GM19035 (cell line): ENCODE results near the gene UTS2R.
"Not testable (repeated sequence)": the region's sequence is repeated elsewhere in the genome, so short reads cannot be mapped to it uniquely, and the experiment has no call there.

ENCODE experiments used
- ATAC-seq: cut with Tn5 transposase; IDR thresholded peaks from one replicate; pipeline ENCODE4 v1.9.1; 2021; ENCODE audit not compliant: unreplicated experiment

UTS2R gene

DNA sequence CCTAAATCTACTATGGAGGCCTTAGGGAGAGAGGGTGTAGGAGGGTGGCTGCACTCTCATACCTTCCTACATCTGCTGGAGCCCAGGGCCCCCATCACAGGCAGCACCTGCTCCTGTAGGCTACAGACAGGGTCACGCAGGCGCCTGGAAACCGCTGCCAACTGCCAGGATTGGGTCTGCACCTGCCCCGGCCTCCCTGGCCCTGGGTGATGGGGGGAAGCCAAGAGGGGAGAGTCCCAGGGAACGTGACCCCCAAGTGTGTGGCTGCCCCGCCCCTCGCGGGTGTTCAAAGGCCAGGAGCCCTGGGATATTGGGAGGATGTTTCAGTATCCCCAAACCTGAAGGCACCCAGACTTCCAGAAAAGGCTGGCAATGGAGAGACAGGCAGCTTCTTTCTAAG lies 18.1 kb upstream of the UTS2R start:
- no peak for ATAC-seq

DNA sequence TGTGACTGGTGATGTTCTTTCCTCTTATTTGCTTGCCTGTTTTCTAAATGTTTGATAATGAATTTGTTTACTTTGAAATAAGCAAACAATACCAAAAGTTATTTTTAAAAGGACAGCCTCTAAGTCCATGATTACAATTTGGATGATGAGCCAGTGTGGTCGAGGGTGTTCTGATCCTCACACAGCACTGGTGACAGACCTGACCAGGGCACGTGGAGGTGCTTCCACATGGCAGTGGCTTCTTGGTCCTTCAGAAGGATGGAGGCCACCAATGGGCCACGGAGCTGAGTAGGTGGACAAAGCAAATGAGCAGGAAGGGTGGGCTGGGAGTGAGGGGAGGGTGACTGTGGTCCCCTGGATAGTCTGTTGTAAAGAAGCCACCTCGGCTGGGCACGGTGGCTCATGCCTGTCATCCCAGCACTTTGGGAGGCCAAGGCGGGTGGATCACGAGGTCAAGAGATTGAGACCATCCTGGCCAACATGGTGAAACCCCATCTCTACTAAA lies 16.7 kb upstream of the UTS2R start:
- ATAC-seq: no peak

DNA sequence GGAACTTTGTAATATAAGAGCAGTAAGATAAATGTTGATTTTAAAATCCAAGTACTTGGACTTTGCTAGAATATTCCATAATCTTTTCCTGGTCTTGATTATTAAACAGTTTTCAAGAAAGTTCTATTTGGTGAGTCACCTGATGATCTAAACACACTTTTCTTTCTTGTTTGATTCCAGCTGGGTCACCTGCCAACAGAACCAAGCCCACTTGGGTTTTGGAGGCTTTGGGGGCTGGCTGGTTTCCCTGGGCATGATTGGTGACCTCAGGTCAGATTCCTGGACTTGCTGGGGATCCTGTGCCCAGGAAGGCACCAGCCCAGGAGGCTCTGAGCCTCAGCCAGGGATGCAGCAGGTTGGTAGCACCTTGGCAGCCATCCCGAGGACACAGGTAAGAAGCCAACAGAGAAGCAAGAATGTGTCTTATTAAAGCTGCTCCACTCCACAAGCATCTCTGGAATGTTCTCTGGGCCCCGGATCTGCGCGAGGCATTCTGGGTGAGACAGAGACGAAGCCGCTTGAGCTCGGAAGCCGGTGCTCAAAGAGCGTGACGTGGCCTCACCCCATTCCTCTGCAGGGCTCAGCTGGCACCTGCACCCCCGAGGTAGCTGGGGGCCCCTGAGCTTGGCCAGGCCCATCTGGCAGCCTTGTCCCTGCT lies 15.7 kb upstream of the UTS2R start:
- no peak for ATAC-seq

DNA sequence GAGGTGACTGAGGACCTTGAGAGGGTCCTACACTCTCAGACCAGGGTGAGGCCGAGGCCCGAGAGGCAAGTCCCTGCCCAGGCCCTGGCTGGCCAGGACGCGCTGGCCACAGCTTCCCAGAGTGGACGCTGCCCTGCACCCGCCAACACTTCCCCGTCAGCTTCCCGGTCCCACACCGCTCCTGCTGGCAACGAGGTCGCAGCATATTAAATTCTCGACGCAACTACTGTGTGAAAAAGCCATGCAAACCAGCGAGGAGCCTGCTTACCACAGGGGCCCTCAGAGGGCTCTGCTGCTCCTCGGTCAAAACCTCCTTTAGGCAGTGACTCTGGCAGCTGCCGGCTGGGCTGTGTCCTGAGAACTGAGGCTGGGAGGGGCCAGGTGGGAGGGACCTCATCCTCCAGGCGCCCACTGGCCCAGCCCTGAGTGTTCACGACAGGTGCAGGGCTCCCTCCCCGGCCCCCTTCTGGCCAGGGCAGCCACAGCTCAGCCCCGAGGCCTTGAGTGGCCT lies 14.7 kb upstream of the UTS2R start:
- ATAC-seq: no peak

DNA sequence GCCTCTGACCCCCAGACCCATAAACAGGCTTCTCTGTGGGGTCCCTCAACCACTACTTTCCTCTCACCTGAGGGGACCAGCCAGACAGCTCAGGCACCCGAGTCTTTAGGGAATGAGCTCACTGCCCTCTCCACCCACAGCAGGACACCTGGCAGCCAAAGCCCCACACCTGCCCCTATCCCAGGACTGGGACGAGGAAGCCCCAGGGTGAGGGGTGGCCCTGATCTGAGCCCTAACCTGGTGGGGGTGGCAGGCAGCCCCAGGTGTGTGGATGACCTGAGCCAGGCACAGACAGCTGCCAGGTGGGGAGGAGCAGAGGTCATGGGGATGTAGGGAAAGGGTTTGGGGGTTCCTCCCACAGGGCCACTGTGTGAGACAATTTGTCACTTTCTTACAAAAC lies 14.2 kb upstream of the UTS2R start:
- no peak for ATAC-seq

DNA sequence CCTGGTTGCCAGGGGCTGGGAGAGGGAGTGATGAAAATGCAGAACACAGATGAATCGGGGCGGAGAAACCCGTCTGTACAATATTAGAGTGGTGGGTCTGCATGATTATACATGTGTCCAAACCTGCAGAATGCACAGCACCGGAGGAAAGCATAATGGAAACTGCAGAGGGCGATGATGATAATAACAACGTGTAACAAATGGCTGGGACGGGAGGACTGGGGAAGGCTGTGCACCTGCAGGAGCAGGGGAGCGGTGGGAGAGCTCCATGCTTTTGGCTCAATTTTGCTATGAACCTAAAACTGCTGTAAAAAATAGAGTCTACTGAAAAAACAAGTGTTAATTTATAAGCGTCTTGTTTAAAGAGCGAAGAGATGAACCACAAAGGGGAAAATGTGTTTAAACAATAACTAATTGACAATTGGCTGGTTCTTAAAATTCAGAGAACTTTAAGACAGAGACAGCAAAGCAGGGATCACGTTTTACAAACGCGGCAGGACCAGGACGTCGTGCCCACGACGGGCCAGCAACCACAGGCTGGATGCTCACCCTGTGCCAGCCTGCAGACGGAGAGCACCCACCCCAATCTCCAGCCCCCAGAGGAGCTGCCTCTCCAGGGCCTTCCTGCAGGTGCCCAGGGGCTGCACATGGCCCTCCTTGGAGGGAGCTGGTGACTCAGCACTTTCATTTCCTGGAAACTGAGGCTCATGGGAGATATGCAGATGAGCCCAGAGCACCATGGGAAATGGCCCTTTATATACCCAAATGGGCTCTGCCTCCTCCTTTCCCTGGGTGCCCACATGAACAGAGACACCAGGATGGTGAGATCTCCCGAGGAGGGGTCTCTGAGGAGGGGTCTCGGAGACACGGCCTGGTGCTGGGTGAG lies 12.9 kb upstream of the UTS2R start, which contains the start of gene TEX19:
Gene TEX19, plus strand, starts transcription at position 783 of the 886 bp plus-strand sequence. CDS start 2,904 bp downstream, outside the sequence.
- no peak for ATAC-seq

DNA sequence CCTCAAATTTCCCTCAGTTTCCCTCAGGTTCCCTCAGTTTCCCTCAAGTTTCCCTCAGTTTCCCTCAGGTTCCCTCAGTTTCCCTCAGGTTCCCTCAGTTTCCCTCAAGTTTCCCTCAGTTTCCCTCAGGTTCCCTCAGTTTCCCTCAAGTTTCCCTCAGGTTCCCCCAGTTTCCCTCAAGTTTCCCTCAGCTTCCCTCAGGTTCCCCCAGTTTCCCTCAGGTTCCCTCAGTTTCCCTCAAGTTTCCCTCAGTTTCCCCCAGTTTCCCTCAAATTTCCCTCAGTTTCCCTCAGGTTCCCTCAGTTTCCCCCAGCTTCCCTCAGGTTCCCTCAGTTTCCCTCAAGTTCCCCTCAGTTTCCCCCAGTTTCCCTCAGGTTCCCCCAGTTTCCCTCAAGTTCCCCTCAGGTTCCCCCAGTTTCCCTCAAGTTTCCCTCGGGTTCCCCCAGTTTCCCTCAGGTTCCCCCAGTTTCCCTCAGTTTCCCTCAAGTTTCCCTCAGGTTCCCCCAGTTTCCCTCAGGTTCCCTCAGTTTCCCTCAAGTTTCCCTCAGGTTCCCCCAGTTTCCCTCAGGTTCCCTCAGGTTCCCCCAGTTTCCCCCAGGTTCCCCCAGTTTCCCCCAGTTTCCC lies 12.0 kb upstream of the UTS2R start:
- not testable (repeated sequence) for ATAC-seq

DNA sequence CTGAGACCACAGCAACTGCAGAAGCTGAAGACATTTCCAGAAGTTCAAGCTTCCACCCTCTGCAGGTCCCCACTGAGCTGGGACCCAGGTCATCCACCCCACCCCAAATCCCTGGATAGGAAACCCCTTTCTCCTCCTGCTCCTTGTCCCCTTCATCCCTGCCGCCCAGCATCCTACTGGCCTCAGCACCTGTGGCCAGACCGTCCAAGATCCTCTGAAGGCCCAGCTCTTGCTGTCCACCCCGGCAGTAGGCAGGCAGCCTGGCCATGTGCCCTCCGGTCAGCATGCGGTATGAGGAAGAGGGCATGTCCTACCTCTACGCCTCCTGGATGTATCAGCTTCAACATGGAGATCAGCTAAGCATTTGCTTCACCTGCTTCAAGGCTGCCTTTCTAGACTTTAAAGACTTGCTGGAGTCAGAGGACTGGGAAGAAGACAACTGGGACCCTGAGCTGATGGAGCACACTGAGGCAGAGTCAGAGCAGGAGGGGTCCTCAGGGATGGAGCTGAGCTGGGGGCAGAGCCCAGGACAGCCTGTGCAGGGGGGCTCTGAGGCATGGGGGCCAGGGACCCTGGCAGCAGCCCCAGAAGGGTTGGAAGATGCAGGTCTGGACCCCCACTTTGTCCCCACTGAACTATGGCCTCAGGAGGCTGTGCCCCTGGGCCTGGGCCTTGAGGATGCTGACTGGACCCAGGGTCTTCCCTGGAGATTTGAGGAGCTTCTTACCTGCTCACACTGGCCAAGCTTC lies 9.5 kb upstream of the UTS2R start:
- no peak for ATAC-seq

DNA sequence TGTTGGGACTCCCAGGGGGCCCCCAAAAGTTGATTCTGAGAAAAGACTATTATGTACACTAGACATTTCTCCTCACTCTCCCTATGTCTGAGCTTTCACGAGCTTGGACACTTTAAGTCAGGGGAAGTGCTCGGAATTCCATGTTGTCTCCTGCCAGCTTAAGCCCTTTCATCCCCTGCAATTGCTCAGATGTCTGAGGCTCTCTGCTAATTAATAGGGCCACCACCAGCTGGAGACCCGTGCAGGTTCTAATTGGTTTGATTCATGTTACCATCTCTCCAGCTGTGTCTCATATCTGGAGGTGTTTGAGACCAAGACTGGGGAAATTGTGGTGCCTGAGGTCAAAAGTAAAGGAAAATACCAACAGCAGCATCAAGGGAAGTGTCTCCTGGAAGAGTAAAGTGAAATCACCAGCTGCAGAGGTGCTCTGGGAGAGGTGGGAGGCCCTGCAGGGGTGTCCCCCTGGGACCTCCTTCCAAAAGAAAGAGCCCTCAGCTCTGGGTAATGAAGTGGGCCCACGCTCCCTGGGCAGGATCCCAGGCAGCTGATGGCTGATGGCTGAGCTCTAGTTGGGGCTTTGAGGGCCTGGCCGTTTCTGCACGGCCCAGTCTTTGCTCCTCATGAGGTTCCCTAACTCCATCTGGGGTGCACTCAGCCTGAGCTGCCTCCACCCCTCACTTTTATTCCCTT lies 5.8 kb upstream of the UTS2R start:
- ATAC-seq: no peak

DNA sequence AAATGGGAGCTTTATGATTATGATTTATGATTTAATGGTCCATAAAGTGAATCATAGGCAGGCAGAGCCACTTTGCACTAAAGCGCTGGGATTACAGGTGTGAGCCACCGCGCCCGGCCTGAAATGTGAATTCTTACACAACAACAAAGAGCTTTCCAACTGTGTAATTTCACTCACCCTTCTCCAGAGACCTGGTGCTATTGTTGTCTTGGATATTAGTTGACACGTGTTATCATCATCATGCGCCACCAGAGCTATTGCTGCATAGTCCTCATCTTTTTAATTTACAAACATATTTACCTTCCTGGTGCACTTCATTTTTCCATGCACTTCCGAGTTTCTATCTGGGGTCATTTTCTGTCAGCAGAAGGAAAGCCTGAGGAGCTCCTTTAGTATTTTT lies 4.8 kb upstream of the UTS2R start:
- ATAC-seq: no peak

DNA sequence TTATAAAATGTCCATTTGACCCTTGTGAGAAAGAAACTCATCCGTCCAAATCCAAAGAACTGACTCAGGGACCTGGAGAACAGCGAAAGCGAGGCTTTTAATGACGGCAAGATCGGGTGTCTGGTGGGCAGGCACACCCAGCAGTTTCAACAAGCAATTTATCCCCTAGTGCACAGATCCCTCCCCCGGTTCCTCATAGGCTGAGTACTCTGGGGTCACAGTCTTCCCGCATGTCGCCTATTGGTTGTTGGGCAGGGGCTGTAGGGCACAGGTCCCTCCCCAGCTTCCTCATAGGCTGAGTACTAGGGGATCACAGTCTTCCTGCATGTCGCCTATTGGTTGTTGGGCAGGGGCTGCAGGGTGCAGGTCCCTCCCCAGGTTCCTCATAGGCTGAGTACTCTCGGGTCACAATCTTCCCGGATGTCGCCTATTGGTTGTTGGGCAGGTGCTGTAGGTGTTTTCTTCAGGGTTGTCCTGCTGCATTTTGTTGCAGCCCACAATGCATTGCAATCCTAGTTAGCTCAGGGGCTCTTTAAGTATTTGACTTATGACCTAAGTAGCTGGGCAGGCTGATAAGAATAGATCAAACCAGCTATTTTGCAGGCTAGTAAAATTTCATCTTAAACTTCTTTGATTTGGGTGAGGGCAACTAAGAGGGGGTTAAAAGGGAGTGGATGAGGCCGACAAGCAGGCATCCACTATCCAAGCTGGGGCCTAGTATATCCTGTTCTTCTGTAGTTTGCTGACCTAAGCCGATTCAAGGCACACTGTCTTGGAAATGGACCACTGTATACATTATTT lies 3.6 kb upstream of the UTS2R start:
- ATAC-seq: no peak

DNA sequence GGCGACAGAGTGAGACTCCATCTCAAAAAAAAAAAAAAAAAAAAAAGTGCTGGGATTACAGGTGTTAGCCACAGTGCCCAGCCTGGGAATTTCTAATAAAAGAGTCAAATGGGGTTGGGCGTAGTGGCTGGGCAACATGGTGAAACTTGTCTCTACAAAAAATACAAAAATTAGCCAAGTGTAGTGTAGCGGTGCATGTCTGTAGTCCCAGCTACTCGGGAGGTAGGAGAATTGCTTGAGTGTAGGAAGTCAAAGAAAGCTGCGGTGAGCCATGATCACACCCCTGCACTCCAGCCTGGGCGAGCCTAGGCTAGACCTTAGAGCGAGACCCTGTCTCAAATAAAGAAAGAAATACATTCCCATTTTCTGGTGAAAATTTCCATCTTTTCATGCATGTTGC lies 2.4 kb upstream of the UTS2R start:
- ATAC-seq: no peak

DNA sequence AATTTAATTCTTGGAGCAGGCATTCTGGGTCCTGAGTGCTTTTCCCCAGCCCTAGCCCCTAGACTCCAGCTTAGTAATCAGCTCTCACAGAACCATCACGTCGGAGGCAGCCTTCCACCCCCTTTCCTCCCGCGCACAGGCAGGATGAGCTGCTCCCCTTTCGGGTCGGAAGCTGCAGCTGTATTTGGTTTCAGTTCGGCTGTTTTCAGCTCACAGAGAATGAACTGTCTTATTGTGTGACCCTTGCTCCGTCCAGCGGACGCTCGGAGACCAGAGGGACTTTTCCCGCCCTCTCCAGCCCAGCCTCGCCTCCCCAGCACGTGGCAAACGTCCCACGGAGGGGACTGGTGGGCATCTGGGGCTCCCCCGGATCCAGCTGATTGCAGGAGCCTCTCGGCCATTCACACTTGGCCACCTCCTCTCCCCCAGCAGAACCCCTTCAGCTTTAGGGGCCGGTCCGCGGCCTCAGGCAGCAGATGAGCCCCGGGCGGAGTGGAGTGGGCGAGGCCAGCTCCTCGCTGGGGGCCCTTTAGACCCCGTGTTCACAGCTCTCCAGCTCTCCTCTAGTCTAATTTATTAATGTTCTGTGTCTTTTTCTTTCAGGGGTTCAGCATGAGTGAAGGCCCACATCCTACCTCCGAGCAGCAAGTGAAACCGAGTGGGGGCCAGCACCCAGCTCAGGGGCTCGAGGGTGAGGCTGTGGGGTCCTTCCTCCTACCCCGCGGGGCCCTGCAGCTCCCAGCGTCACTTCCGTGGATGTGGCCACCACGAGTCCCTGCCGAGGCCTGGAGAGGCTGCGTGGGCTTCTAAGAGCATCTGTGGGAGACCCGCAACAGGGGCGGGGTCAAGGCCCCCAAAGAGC lies 863 bp upstream of the UTS2R start:
- ATAC-seq: no peak

DNA sequence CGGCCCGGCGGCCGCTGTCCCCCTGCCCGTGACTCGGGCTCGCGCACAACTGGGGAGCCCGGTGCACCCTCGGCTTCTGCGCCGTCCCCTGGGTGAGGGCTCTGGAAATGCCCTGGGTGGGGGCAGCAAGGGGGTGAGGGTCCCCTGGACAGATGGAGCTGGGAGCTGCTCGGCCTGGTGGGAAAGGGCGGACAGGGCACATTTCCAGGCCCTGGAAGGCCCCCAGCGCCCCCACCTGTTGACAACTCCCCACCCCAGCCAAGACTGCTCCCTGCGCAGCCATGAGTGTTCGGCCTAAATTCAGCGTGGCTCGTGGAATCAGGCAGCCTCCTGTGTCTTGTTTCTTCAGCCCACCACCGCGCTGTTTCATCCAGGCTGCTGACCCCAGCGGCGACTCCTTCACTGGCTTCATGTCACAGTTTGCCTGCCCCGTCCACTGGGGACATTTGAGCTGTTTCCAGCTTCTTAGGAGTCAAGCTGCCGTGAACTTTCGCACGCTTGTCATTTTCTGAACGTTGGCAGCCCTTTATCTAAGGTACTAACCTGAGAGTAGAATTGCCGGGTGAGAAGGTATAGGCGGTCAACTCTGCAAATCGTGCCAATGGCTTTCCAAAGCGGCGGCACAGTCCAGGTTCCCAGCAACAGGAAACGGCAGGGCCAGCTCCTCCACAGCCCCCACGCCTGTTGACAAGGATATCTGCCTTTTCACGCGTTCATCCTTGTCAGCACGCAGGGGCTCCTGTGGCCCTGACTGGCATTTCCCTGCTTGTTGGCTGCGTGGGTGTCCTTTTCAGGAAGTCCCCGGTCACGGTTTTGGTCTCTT lies 895 bp downstream of the UTS2R start:
- ATAC-seq: no peak

DNA sequence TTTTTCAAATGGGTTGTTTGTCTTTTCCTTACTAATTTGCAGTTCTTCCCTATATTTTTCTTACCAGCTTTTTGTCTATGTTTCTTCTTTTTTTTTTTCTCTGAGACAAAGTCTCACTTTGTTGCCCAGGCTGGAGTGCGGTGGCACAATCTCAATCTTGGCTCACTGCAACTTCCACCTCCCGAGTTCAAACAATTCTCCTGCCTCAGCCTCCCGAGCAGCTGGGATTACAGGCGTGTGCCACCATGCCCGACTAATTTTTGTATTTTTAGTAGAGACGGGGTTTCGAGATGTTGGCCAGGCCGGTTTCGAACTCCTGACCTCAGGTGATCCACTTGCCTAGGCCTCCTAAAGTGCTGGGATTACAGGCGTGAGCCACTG lies 1.5 kb downstream of the UTS2R start:
- ATAC-seq: not testable (repeated sequence)

DNA sequence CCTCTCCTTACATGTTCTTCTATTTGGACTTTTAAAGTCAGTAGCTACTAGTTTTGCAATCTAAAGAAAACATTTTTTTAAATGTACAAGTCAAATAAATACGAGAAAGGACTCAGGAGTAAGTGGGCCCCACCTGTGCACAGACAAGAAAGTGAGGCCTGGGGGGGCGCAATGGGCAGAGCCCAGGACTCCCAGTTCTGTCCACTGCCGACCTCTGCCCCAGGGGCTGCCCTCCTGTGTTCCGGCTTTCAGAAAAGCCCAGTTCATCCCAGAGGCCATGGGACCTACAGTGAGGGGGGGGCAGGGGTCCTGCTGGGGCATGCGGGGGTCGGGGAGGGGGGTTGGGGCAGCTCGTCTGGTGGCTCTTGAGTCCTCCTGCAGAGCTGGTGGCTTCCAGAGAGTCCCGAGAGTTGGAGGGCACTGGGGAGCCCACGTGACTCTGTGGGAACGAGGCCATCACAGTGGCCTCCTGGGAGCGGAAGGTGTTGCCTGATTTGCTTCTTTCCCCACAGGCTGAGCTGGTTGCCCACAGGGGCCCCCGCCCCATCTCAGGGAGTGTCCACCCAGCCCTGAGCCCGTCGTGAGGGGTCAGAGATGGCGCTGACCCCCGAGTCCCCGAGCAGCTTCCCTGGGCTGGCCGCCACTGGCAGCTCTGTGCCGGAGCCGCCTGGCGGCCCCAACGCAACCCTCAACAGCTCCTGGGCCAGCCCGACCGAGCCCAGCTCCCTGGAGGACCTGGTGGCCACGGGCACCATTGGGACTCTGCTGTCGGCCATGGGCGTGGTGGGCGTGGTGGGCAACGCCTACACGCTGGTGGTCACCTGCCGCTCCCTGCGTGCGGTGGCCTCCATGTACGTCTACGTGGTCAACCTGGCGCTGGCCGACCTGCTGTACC lies 2.4 kb downstream of the UTS2R start:
- ATAC-seq: no peak
